Prostate gland (tissue), 2 donors: ENCODE data around the gene TVP23A. TPM values are rescaled to one million over a fixed set of nuclear protein-coding genes. Genes with fewer than 3 reads are reported as not detected.
"Not testable (repeated sequence)": the region's sequence is repeated elsewhere in the genome, so short reads cannot be mapped to it uniquely, and the experiment has no call there.

Source experiments
- DNase-seq: peaks from one replicate; pipeline ENCODE4 v3.0.0-alpha.2; 2019; ENCODE audit warnings: low spot score
- H3K27ac ChIP-seq, 2 donors: fragments of 200-600 bp; sonication (generic); 2 replicates each; pipeline ENCODE4 v1.5.1; 2017 to 2019
- H3K27me3 ChIP-seq: fragments of 200-600 bp; sonication (generic); replicated peaks from 2 replicates; pipeline ENCODE4 v1.5.1; 2019; ENCODE audit not compliant: insufficient read depth
- H3K36me3 ChIP-seq, 2 donors: fragments of 200-600 bp; sonication (generic); 1 replicate in 1 of 2; 2 replicates in 1 of 2; pipeline versions ENCODE4 v1.5.1 to v1.8.1; 2017 to 2019
- H3K4me1 ChIP-seq: fragments of 200-600 bp; sonication (generic); replicated peaks from 2 replicates; pipeline ENCODE4 v1.5.1; 2019
- H3K4me3 ChIP-seq, 2 donors: fragments of 200-600 bp; sonication (generic); 2 replicates each; pipeline ENCODE4 v1.5.1; 2017 to 2019
- H3K9me3 ChIP-seq: fragments of 200-600 bp; sonication (generic); 2 replicates; pipeline ENCODE4 v1.5.1; 2017
- CTCF ChIP-seq, 4 experiments: fragments of 200-600 bp in 2 of 4; fragments of 450-650 bp in 2 of 4; sonication (generic) in 2 of 4; IDR thresholded peaks; 1 replicate in 3 of 4; 2 replicates in 1 of 4; pipeline ENCODE4 v1.5.1; 2016 to 2019; ENCODE audit warnings: antibody characterized with exemption in 4 of 4, mild to moderate bottlenecking in 2 of 4, moderate library complexity in 2 of 4
- POLR2A ChIP-seq: fragments of 450-650 bp; IDR thresholded peaks from one replicate; pipeline ENCODE4 v1.6.1; 2016; ENCODE audit warnings: antibody characterized with exemption, mild to moderate bottlenecking
- POLR2AphosphoS5 ChIP-seq: sonication (generic); formaldehyde crosslinking; IDR thresholded peaks from one replicate; pipeline ENCODE4 v1.6.1; 2017; ENCODE audit warnings: antibody characterized with exemption
- WGBS: methylation state at CpG from one replicate; pipeline ENCODE4 v1.1.5; 2018; 5-methylcytosine and 5-hydroxymethylcytosine counted together
- intact Hi-C: fragments of 100-400 bp; cut with DNase I; formaldehyde crosslinking; loops from one replicate; pipeline ENCODE4 v1.14.2; 2022
- total RNA-seq, 2 donors: library from RNA; depleted of rRNA; stranded (reverse); fragments of >200 nt; gene quantifications; one replicate each; pipeline ENCODE4 v1.1.0, GENCODE V29; 2016

Gene TVP23A
- total RNA-seq, 2 donors from 2014 or later, result 0.27 to 5.8 TPM

- intact Hi-C loops, result loop anchor here (5.0 to 10.0 kb wide), 4 partner anchors 83 to 1170 kb away; partner anchors contain the start of gene GSPT1
- no peak for DNase-seq
- no peaks in the 10 kb centered on the region for H3K36me3 ChIP-seq
- peak overlapping the region; percentile 42 to 54 for H3K4me3 ChIP-seq
- H3K27me3 ChIP-seq, result no peaks in the 10 kb centered on the region
- 40% methylated on average over 17 of the region's 17 CpGs for WGBS
- no peaks in the 10 kb centered on the region for H3K4me1 ChIP-seq
- no peak for TF ChIP-seq CTCF (IDR thresholded peaks at IDR 0.05)
- no peak for TF ChIP-seq POLR2AphosphoS5
- no peak for TF ChIP-seq POLR2A
- H3K27ac ChIP-seq, result peak overlapping the region; percentile 93
- H3K9me3 ChIP-seq, result no peaks in the 10 kb centered on the region
Measured at GRCh38 chr16:10744370-10745030, 74.1 kb downstream of the TVP23A start.

- under 1% methylated on average over 57 of the region's 57 CpGs for WGBS
- Histone ChIP-seq H3K36me3 (no peaks in the 10 kb centered on the region), H3K27me3 (no peaks in the 10 kb centered on the region), H3K4me3 (peak within 1 kb of the TSS; percentile 42 to 54), H3K4me1 (no peaks in the 10 kb centered on the region), H3K27ac (peak within 1 kb of the TSS; percentile 93), H3K9me3 (no peaks in the 10 kb centered on the region)
- peak; percentile 99 for DNase-seq
- TF ChIP-seq POLR2A, result peak; percentile 90
- peak; percentile 94 for TF ChIP-seq POLR2AphosphoS5
- TF ChIP-seq CTCF (IDR thresholded peaks at IDR 0.05), result peak in 2 of 4 experiments; percentile 8 to 33
- intact Hi-C loops, result loop anchor here (5.0 to 10.0 kb wide), 4 partner anchors 84 to 1171 kb away; partner anchors contain the start of gene GSPT1
Measured at GRCh38 chr16:10743610-10744369, 74.8 kb downstream of the TVP23A start, which contains the start of gene NUBP1. Gene NUBP1 (plus strand): TSS chr16:10743842. CDS start chr16:10743864, 22 bp downstream.

GRCh38 chr16:10743227-10743609 lies 75.4 kb downstream of the TVP23A start:
- WGBS, result 30% methylated on average over 5 of the region's 5 CpGs
- H3K36me3 ChIP-seq, result no peaks in the 10 kb centered on the region
- peak overlapping the region; percentile 93 for H3K27ac ChIP-seq
- H3K9me3 ChIP-seq, result no peaks in the 10 kb centered on the region
- no peak for DNase-seq
- intact Hi-C loops, result loop anchor here (5.0 to 10.0 kb wide), 4 partner anchors 84 to 1172 kb away; partner anchors contain the start of gene GSPT1
- no peaks in the 10 kb centered on the region for H3K27me3 ChIP-seq
- H3K4me1 ChIP-seq, result no peaks in the 10 kb centered on the region
- TF ChIP-seq POLR2A (no peak), POLR2AphosphoS5 (no peak), CTCF (IDR thresholded peaks at IDR 0.05) (no peak)
- peak overlapping the region; percentile 42 to 54 for H3K4me3 ChIP-seq

- Histone ChIP-seq H3K36me3 (no peaks in the 10 kb centered on the region), H3K27me3 (no peaks in the 10 kb centered on the region), H3K9me3 (no peaks in the 10 kb centered on the region), H3K27ac (no peak overlapping the region), H3K4me1 (no peaks in the 10 kb centered on the region), H3K4me3 (no peak overlapping the region)
- no peak for DNase-seq
- 55% methylated on average over 4 of the region's 4 CpGs for WGBS
- intact Hi-C loops, result loop anchor here (5.0 to 10.0 kb wide), 4 partner anchors 85 to 1173 kb away; partner anchors contain the start of gene GSPT1
- TF ChIP-seq CTCF (IDR thresholded peaks at IDR 0.05) (no peak), POLR2AphosphoS5 (no peak)
Measured at GRCh38 chr16:10741844-10742243, 76.8 kb downstream of the TVP23A start.

- not testable (repeated sequence) for H3K27me3 ChIP-seq, DNase-seq, H3K27ac ChIP-seq, H3K36me3 ChIP-seq, H3K4me1 ChIP-seq, H3K9me3 ChIP-seq, H3K4me3 ChIP-seq
- 94% methylated on average over 10 of the region's 10 CpGs for WGBS
- intact Hi-C loops, result loop anchor here (5.0 to 10.0 kb wide), 4 partner anchors 86 to 1174 kb away; partner anchors contain the start of gene GSPT1
Measured at GRCh38 chr16:10741249-10741648, 77.3 kb downstream of the TVP23A start.
